Astrocyte (in vitro differentiated cells and primary cell): ENCODE results near the gene HIC1.

Experiments
- CTCF ChIP-seq: IDR thresholded peaks from 2 replicates; pipeline ENCODE4 v1.5.1; 2011; ENCODE audit warnings: low read depth, mild to moderate bottlenecking, inconsistent platforms, low read length, moderate library complexity; ENCODE audit not compliant: insufficient read depth
- EZH2 ChIP-seq: IDR thresholded peaks from 2 replicates; pipeline ENCODE4 v1.6.1; 2012; ENCODE audit warnings: mild to moderate bottlenecking, low read length, inconsistent platforms; ENCODE audit not compliant: insufficient read depth

DNA sequence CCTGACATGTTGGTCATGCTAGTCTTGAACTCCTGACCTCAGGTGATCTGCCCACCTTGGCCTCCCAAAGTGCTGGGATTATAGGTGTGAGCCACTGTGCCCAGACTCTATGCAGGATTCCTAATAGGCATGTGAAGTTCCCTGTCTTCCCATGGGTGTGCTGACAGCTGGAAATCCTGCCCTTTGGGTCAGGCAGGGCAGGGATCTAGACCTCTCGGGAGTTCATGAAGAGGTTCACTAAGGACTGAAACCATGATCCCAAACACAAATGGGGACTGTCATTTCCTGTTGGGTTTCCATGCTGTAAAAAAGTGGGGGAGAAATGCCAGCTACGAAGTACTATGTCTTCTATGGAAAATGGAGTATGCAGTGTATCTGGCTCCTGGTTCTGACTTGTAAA is 52.1 kb downstream of the HIC1 start:
- no peak for TF ChIP-seq CTCF
- TF ChIP-seq EZH2, result no peak
